SK-N-SH (cell line): Measurements from ENCODE around the gene DEPDC4. TPM values are rescaled to one million over a fixed set of nuclear protein-coding genes. Genes with fewer than 3 reads are reported as not detected.

ENCODE experiments used
- CTCF ChIA-PET: fragments of 300-600, 350-600 bp; formaldehyde crosslinking; extraction: SDS; loops from one replicate; lab custom pipeline; 2021; lab: Yijun Ruan, JAX
- POLR2A ChIA-PET: fragments of 350-600 bp; sonication (Branson Sonifier 250); formaldehyde crosslinking; extraction: SDS; loops from one replicate; lab custom pipeline; 2020; ENCODE audit warnings: antibody characterized with exemption, inconsistent platforms; lab: Yijun Ruan, JAX
- DNase-seq: peaks from one replicate; pipeline ENCODE4 v3.0.0; 2012
- H2AFZ ChIP-seq: fragments of 200-600 bp; sonication (generic); 2 replicates; pipeline ENCODE4 v1.8.1; 2016; ENCODE audit warnings: antibody characterized with exemption, mild to moderate bottlenecking, low read depth
- H3F3A ChIP-seq: fragments of 200-600 bp; sonication (generic); replicated peaks from 2 replicates; pipeline ENCODE3; 2016; ENCODE audit warnings: antibody characterized with exemption, mild to moderate bottlenecking; ENCODE audit not compliant: insufficient read depth
- H3K27ac ChIP-seq, 2 experiments: fragments of 200-500 bp in 1 of 2; fragments of 200-600 bp in 1 of 2; sonication (Bioruptor generic) in 1 of 2; sonication (generic), shearing (Covaris generic) in 1 of 2; 2 replicates each; pipeline versions ENCODE4 v1.5.1 to v1.6.1; 2014 to 2016; ENCODE audit warnings: low read depth in 2 of 2, inconsistent platforms in 1 of 2, low read length in 1 of 2, mild to moderate bottlenecking in 1 of 2, mixed read lengths in 1 of 2
- H3K27me3 ChIP-seq: fragments of 200-600 bp; sonication (generic), shearing (Covaris generic); 2 replicates; pipeline ENCODE4 v1.6.1; 2016; ENCODE audit warnings: mixed run types; ENCODE audit not compliant: insufficient read depth
- H3K36me3 ChIP-seq, 2 experiments: fragments of 200-500 bp in 1 of 2; fragments of 200-600 bp in 1 of 2; sonication (Bioruptor generic) in 1 of 2; sonication (generic) in 1 of 2; replicated peaks in 1 of 2; 2 replicates each; pipeline versions ENCODE3 to v1.5.1; 2014 to 2016; ENCODE audit warnings: low read length in 1 of 2, mild to moderate bottlenecking in 1 of 2; ENCODE audit not compliant: insufficient read depth in 2 of 2, control insufficient read depth in 1 of 2
- H3K4me1 ChIP-seq, 2 experiments: fragments of 200-500 bp in 1 of 2; fragments of 200-600 bp in 1 of 2; sonication (Bioruptor generic) in 1 of 2; sonication (generic), shearing (Covaris generic) in 1 of 2; 2 replicates each; pipeline versions ENCODE4 v1.5.1 to v1.6.1; 2014 to 2016; ENCODE audit warnings: low read depth in 1 of 2, low read length in 1 of 2, mixed run types in 1 of 2; ENCODE audit not compliant: insufficient read depth in 2 of 2, control insufficient read depth in 1 of 2
- H3K4me2 ChIP-seq: fragments of 200-600 bp; sonication (generic), shearing (Covaris generic); 2 replicates; pipeline ENCODE4 v1.6.1; 2017; ENCODE audit warnings: mixed run types
- H3K4me3 ChIP-seq, 2 experiments: fragments of 200-500 bp in 1 of 2; fragments of 200-600 bp in 1 of 2; sonication (Bioruptor generic) in 1 of 2; sonication (generic), shearing (Covaris generic) in 1 of 2; 2 replicates each; pipeline versions ENCODE4 v1.5.1 to v1.8.1; 2014 to 2016; ENCODE audit warnings: low read depth in 2 of 2, inconsistent platforms in 1 of 2, low read length in 1 of 2, mild to moderate bottlenecking in 1 of 2, mixed read lengths in 1 of 2, moderate library complexity in 1 of 2
- H3K79me2 ChIP-seq: fragments of 200-600 bp; sonication (generic); 2 replicates; pipeline ENCODE4 v1.8.1; 2017; ENCODE audit warnings: mild to moderate bottlenecking; ENCODE audit not compliant: insufficient read depth
- H3K9ac ChIP-seq: fragments of 200-600 bp; sonication (generic); 2 replicates; pipeline ENCODE4 v1.6.1; 2017; ENCODE audit warnings: mixed run types
- H3K9me2 ChIP-seq: fragments of 200-600 bp; sonication (generic); 2 replicates; pipeline ENCODE4 v1.6.1; 2017; ENCODE audit warnings: mixed run types
- H3K9me3 ChIP-seq: fragments of 200-600 bp; sonication (generic); 2 replicates; pipeline ENCODE4 v1.6.1; 2017; ENCODE audit warnings: mixed run types, mild to moderate bottlenecking, moderate library complexity
- H4K20me1 ChIP-seq: fragments of 200-600 bp; sonication (generic); 2 replicates; pipeline ENCODE4 v1.6.1; 2017; ENCODE audit warnings: mild to moderate bottlenecking, mixed run types; ENCODE audit not compliant: insufficient read depth
- CHD2 ChIP-seq: fragments of 150-350 bp; IDR thresholded peaks from 2 replicates; pipeline ENCODE4 v1.6.1; 2018; ENCODE audit warnings: low read length; ENCODE audit not compliant: partially characterized antibody
- ELF1 ChIP-seq: IDR thresholded peaks from 2 replicates; pipeline ENCODE4 v1.4.0; 2012
- EP300 ChIP-seq, 2 experiments: IDR thresholded peaks; 2 replicates each; pipeline versions ENCODE4 v1.4.0 to v1.6.1; 2012; ENCODE audit warnings: borderline replicate concordance in 1 of 2, low read depth in 1 of 2, low read length in 1 of 2
- FOSL2 ChIP-seq: IDR thresholded peaks from 2 replicates; pipeline ENCODE4 v1.4.0; 2012; ENCODE audit warnings: low read depth, mild to moderate bottlenecking, moderate library complexity, borderline replicate concordance
- FOXJ3 ChIP-seq: sonication (generic); formaldehyde crosslinking; IDR thresholded peaks from 2 replicates; pipeline ENCODE4 v1.5.1; 2020; ENCODE audit warnings: mild to moderate bottlenecking, missing genetic modification reagents
- FOXM1 ChIP-seq: IDR thresholded peaks from 2 replicates; pipeline ENCODE4 v1.4.0; 2012; ENCODE audit warnings: low read depth, mild to moderate bottlenecking
- GABPA ChIP-seq: IDR thresholded peaks from 2 replicates; pipeline ENCODE4 v1.4.0; 2012; ENCODE audit warnings: low read depth, mild to moderate bottlenecking
- GATA2 ChIP-seq: sonication (generic); formaldehyde crosslinking; IDR thresholded peaks from 2 replicates; pipeline ENCODE4 v1.5.0; 2020; ENCODE audit warnings: mild to moderate bottlenecking, missing genetic modification reagents
- JUND ChIP-seq: IDR thresholded peaks from 2 replicates; pipeline ENCODE4 v1.4.0; 2012
- MEF2A ChIP-seq: IDR thresholded peaks from 2 replicates; pipeline ENCODE4 v1.4.0; 2012; ENCODE audit warnings: low read depth, borderline replicate concordance
- NFIC ChIP-seq: IDR thresholded peaks from 2 replicates; pipeline ENCODE4 v1.4.0; 2012; ENCODE audit warnings: borderline replicate concordance
- POLR2AphosphoS5 ChIP-seq: IDR thresholded peaks from 2 replicates; pipeline ENCODE4 v1.6.1; 2012; ENCODE audit warnings: low read depth, low read length
- RAD21 ChIP-seq: IDR thresholded peaks from 2 replicates; pipeline ENCODE4 v1.6.1; 2012; ENCODE audit warnings: mild to moderate bottlenecking, low read length
- RCOR1 ChIP-seq: fragments of 150-350 bp; IDR thresholded peaks from 2 replicates; pipeline ENCODE4 v1.6.1; 2017; ENCODE audit warnings: antibody characterized with exemption, low read length
- RXRA ChIP-seq: IDR thresholded peaks from 2 replicates; pipeline ENCODE4 v1.4.0; 2012; ENCODE audit warnings: low read depth, mild to moderate bottlenecking, borderline replicate concordance
- SMC3 ChIP-seq: IDR thresholded peaks from 2 replicates; pipeline ENCODE4 v1.6.1; 2012; ENCODE audit warnings: low read depth, low read length, improper control_type of control experiment
- TCF12 ChIP-seq: IDR thresholded peaks from 2 replicates; pipeline ENCODE4 v1.4.0; 2012
- WGBS: methylation state at CpG from one replicate; pipeline ENCODE4 v1.1.6; 2017; ENCODE audit warnings: low lambda C conversion rate; 5-methylcytosine and 5-hydroxymethylcytosine counted together
- polyA plus RNA-seq, 3 experiments: library from polyadenylated mRNA; depleted of rRNA; stranded (reverse); fragments of >200 nt; gene quantifications; 2 replicates each; pipeline ENCODE4 v1.2.3, GENCODE V29; 2012
- TF ChIP-seq, protein P1 (sequence below): fragments of 150-350 bp; IDR thresholded peaks from 2 replicates; pipeline ENCODE4 v1.6.1; 2017; ENCODE audit warnings: antibody characterized with exemption, low read length, low read depth, borderline replicate concordance
- TF ChIP-seq, protein P2 (sequence below): fragments of 200-600 bp; sonication (generic); IDR thresholded peaks from 2 replicates; pipeline ENCODE4 v1.6.1; 2017; ENCODE audit warnings: antibody characterized with exemption, mild to moderate bottlenecking, moderate library complexity
- TF ChIP-seq, protein P3 (sequence below): fragments of 150-350 bp; IDR thresholded peaks from 2 replicates; pipeline ENCODE4 v1.6.1; 2016; ENCODE audit warnings: mild to moderate bottlenecking, low read depth, low read length

DEPDC4 gene
- polyA plus RNA-seq, 1 of the 3 experiments (the other 2 are of a cell fraction): 0.76 TPM

DNA sequence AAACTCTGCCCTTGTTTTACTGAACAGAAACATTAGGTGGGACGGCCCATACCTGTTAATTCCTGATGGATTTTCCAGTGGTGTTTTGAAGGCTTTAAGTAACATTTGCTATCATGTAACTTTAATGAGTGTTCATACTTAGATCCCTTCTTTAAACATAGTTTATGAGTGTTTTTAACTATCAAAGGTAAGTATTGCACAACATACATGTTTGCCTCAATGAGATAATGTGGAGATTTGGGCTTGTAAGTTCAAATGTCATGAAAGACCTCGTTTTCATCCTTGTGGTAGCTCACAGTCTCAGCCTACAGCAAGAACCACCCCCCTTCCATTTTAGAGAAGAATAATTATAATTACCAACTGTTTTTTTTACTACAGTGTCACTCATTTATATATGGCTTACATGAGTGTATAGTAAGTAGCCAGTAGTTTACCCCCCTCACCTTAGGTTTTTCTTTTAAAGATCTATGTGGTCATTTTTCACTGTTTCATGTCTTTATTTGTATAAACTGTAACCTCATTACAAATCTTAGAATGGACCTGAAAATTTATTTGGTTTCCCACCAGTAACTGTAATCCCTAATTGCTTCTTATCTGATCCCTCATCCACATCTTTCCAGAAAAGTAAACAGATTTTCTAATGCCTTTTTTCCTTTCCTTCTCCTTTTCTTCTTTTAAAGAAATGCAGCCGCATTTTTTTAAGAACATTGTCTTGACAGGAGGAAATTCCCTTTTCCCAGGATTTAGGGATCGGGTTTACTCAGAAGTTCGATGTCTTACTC, 47.4 kb downstream of the DEPDC4 start:
- Histone ChIP-seq H3F3A (no peaks in the 10 kb centered on the region), H3K36me3 (peaks cover 63 to 67% of the 10 kb centered on the region in 2 experiments), H3K27me3 (no peaks in the 10 kb centered on the region), H3K79me2 (no peaks in the 10 kb centered on the region), H3K4me2 (no peak overlapping the region), H3K4me3 (no peak overlapping the region), H3K9me2 (no peaks in the 10 kb centered on the region), H3K9me3 (no peaks in the 10 kb centered on the region), H3K9ac (no peak overlapping the region), H3K4me1 (no peaks in the 10 kb centered on the region), H4K20me1 (no peaks in the 10 kb centered on the region), H2AFZ (no peak overlapping the region), H3K27ac (no peak overlapping the region)
- TF ChIP-seq CHD2 (no peak), TCF12 (no peak), ELF1 (no peak), RAD21 (no peak), GABPA (no peak), RXRA (no peak), FOSL2 (no peak), FOXM1 (no peak), NFIC (no peak), RCOR1 (no peak)
- TF ChIP-seq, protein P1, sequence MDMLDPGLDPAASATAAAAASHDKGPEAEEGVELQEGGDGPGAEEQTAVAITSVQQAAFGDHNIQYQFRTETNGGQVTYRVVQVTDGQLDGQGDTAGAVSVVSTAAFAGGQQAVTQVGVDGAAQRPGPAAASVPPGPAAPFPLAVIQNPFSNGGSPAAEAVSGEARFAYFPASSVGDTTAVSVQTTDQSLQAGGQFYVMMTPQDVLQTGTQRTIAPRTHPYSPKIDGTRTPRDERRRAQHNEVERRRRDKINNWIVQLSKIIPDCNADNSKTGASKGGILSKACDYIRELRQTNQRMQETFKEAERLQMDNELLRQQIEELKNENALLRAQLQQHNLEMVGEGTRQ: no peak
- TF ChIP-seq, protein P2, sequence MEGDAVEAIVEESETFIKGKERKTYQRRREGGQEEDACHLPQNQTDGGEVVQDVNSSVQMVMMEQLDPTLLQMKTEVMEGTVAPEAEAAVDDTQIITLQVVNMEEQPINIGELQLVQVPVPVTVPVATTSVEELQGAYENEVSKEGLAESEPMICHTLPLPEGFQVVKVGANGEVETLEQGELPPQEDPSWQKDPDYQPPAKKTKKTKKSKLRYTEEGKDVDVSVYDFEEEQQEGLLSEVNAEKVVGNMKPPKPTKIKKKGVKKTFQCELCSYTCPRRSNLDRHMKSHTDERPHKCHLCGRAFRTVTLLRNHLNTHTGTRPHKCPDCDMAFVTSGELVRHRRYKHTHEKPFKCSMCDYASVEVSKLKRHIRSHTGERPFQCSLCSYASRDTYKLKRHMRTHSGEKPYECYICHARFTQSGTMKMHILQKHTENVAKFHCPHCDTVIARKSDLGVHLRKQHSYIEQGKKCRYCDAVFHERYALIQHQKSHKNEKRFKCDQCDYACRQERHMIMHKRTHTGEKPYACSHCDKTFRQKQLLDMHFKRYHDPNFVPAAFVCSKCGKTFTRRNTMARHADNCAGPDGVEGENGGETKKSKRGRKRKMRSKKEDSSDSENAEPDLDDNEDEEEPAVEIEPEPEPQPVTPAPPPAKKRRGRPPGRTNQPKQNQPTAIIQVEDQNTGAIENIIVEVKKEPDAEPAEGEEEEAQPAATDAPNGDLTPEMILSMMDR: no peak
- ChIA-PET POLR2A (no interaction called here), CTCF (no interaction called here)
- DNase-seq: no peak
- WGBS: 86% methylated on average over 5 of the region's 5 CpGs

DNA sequence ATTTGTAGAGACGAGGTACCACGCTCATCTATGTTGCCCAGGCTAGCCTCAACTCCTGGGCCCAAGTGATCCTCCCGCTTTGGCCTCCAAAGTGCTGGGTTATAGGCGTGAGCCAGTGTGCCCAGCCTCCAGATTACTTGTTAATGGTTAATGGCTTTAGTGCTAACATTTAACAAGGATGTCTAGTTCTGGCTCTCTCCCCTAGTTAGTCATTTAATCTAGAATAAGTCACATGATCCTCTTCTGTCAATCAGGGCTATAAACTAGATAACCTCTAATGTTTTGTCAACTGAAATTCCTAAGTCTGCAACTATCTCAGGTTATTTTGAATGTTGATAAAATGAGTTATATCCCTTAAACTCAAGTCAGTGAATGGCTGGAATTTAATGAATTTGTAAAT, 50.5 kb downstream of the DEPDC4 start:
- H3K27me3 ChIP-seq: no peaks in the 10 kb centered on the region
- H3K36me3 ChIP-seq: peaks cover 73 to 80% of the 10 kb centered on the region in 2 experiments
- H3K9me3 ChIP-seq: no peaks in the 10 kb centered on the region
- H4K20me1 ChIP-seq: no peaks in the 10 kb centered on the region
- no peaks in the 10 kb centered on the region for H3K79me2 ChIP-seq
- H3K4me2 ChIP-seq: no peak overlapping the region
- no peak overlapping the region for H2AFZ ChIP-seq
- H3K27ac ChIP-seq: no peak overlapping the region
- WGBS: 93% methylated on average over 4 of the region's 4 CpGs
- H3K4me3 ChIP-seq: no peak overlapping the region
- H3K9ac ChIP-seq: no peak overlapping the region
- no peaks in the 10 kb centered on the region for H3K9me2 ChIP-seq
- H3F3A ChIP-seq: no peaks in the 10 kb centered on the region
- TF ChIP-seq FOSL2 (no peak), CHD2 (no peak), JUND (no peak), RCOR1 (no peak), SMC3 (no peak), EP300 (IDR thresholded peaks at IDR 0.05; ENCODE audit: borderline replicate concordance in 1 of 2, low read depth in 1 of 2, low read length in 1 of 2) (no peak), GATA2 (CRISPR knock-in tag) (no peak), TCF12 (no peak), POLR2AphosphoS5 (no peak), FOXJ3 (CRISPR knock-in tag) (no peak), RAD21 (no peak), MEF2A (no peak)
- TF ChIP-seq, protein P3, sequence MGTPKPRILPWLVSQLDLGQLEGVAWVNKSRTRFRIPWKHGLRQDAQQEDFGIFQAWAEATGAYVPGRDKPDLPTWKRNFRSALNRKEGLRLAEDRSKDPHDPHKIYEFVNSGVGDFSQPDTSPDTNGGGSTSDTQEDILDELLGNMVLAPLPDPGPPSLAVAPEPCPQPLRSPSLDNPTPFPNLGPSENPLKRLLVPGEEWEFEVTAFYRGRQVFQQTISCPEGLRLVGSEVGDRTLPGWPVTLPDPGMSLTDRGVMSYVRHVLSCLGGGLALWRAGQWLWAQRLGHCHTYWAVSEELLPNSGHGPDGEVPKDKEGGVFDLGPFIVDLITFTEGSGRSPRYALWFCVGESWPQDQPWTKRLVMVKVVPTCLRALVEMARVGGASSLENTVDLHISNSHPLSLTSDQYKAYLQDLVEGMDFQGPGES: no peak
- POLR2A ChIA-PET: no interaction called here
- CTCF ChIA-PET: no interaction called here
- no peaks in the 10 kb centered on the region for H3K4me1 ChIP-seq
- no peak for DNase-seq
